MCF 10A (cell line): ENCODE data around the gene CMTM2. TPM values are rescaled to one million over a fixed set of nuclear protein-coding genes. Genes with fewer than 3 reads are reported as not detected.
A peak's percentile ranks its signal among the peaks of the same experiment; 100 is the strongest.

Source experiments
- BruUV-seq: library from RNA; stranded (reverse); fragments of 400-500 nt; replicated peaks from 2 replicates; lab custom pipeline; 2021; lab: Mats Ljungman, UMichigan
- CTCF ChIA-PET: fragments of 300-600 bp; sonication (Branson Sonifier 250); formaldehyde crosslinking; extraction: SDS; loops from one replicate; lab custom pipeline; 2021; ENCODE audit warnings: antibody characterized with exemption, inconsistent platforms; lab: Yijun Ruan, JAX
- POLR2A ChIA-PET: fragments of 300-600, 350-650 bp; sonication (Branson Sonifier 250); formaldehyde crosslinking; extraction: SDS; loops from one replicate; lab custom pipeline; 2020; ENCODE audit warnings: antibody characterized with exemption, inconsistent platforms; lab: Yijun Ruan, JAX
- DNase-seq: peaks from one replicate; pipeline ENCODE4 v3.0.0-alpha.2; 2018; ENCODE audit not compliant: unreplicated experiment
- H3K27ac Mint-ChIP-seq: one replicate; pipeline ENCODE4 v1.8.0; 2022; ENCODE audit warnings: mild to moderate bottlenecking, low read depth, mixed read lengths; ENCODE audit not compliant: unreplicated experiment
- H3K27me3 Mint-ChIP-seq: one replicate; pipeline ENCODE4 v1.8.0; 2022; ENCODE audit warnings: mixed read lengths; ENCODE audit not compliant: insufficient read depth, unreplicated experiment
- H3K36me3 Mint-ChIP-seq: one replicate; pipeline ENCODE4 v1.8.0; 2022; ENCODE audit warnings: mild to moderate bottlenecking, moderate library complexity, mixed read lengths; ENCODE audit not compliant: insufficient read depth, unreplicated experiment
- H3K4me1 Mint-ChIP-seq: one replicate; pipeline ENCODE4 v1.8.0; 2022; ENCODE audit warnings: mixed read lengths; ENCODE audit not compliant: insufficient read depth, unreplicated experiment
- H3K4me3 Mint-ChIP-seq: one replicate; pipeline ENCODE4 v1.8.0; 2022; ENCODE audit warnings: mild to moderate bottlenecking, moderate library complexity, mixed read lengths; ENCODE audit not compliant: unreplicated experiment
- H3K9me3 Mint-ChIP-seq: one replicate; pipeline ENCODE4 v1.8.0; 2022; ENCODE audit warnings: mixed read lengths; ENCODE audit not compliant: unreplicated experiment
- intact Hi-C: fragments of 100-400 bp; cut with micrococcal nuclease; formaldehyde crosslinking; loops from 2 replicates; pipeline ENCODE4 v1.14.1; 2022
- total RNA-seq: library from RNA; stranded (reverse); gene quantifications from 2 replicates; pipeline ENCODE4 v1.2.3, GENCODE V29; 2022
- TF ChIP-seq, protein P1 (sequence below): fragments of 200-600 bp; IDR thresholded peaks from one replicate; pipeline ENCODE4 v1.8.0; 2022; ENCODE audit warnings: antibody characterized with exemption, mild to moderate bottlenecking; ENCODE audit not compliant: unreplicated experiment

The CMTM2 gene
- total RNA-seq, 1 experiment from 2014 or later: not detected

DNA sequence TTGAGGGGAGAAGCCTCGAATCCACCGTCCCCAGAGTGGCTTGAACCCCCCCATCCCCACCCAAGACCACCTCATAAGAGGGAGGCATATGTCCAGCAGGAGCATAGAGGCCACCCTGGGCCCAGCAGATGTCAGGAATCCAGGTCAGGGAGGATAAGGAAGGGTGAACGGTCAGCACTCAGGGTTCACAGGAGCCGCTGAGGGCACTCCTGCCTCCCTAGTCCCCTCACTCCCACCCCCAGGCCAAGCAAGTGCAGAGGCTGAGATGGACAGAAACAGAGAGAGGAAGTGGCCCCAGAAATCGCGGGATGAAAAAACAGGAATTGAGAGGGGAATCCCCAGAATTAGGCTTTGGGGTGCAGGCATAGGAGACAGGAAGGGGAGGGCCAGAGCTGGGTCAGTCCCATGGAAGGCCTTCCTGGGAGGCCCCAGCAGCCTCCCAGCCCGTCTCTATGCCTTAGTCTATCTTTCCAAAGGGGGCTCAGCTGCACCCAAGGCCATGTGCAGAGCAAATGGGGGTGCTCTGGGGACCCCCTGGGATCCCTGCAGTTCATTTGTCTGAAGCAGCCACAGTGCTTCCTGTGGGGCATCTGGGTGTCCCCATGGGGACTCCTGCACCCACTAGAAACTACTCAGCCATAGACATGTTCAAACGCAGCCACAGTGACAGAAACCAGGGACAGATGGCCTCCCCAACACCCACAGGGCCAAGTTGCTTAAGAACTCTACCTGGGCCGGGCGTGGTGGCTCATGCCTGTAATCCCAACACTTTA lies 26.9 kb downstream of the CMTM2 start:
- no peaks in the 10 kb centered on the region for H3K27me3 Mint-ChIP-seq
- H3K36me3 Mint-ChIP-seq: peaks cover 13% of the 10 kb centered on the region
- ChIA-PET CTCF (interaction anchor here (0.7 to 5.5 kb wide), 8 partner anchors 20 to 218 kb away, joined by 3 to 56 read pairs (median 3); no protein-coding TSS in a partner anchor), POLR2A (interaction anchor here (1.2 to 3.3 kb wide), 2 partner anchors 12 to 44 kb away, joined by 4 to 17 read pairs; no protein-coding TSS in a partner anchor)
- H3K9me3 Mint-ChIP-seq: no peaks in the 10 kb centered on the region
- H3K4me3 Mint-ChIP-seq: peak overlapping the region; percentile 41
- intact Hi-C loops: loop anchor here (2.0 to 10.0 kb wide), 2 partner anchors 149 to 199 kb away; partner anchors contain the start of gene DYNC1LI2
- BruUV-seq: no TSS peak
- DNase-seq: no peak
- peaks cover 15% of the 10 kb centered on the region for H3K4me1 Mint-ChIP-seq
- TF ChIP-seq, protein P1, sequence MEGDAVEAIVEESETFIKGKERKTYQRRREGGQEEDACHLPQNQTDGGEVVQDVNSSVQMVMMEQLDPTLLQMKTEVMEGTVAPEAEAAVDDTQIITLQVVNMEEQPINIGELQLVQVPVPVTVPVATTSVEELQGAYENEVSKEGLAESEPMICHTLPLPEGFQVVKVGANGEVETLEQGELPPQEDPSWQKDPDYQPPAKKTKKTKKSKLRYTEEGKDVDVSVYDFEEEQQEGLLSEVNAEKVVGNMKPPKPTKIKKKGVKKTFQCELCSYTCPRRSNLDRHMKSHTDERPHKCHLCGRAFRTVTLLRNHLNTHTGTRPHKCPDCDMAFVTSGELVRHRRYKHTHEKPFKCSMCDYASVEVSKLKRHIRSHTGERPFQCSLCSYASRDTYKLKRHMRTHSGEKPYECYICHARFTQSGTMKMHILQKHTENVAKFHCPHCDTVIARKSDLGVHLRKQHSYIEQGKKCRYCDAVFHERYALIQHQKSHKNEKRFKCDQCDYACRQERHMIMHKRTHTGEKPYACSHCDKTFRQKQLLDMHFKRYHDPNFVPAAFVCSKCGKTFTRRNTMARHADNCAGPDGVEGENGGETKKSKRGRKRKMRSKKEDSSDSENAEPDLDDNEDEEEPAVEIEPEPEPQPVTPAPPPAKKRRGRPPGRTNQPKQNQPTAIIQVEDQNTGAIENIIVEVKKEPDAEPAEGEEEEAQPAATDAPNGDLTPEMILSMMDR: no peak
- peak overlapping the region; percentile 35 for H3K27ac Mint-ChIP-seq

GRCh38 chr16:66608241-66609138 lies 29.2 kb downstream of the CMTM2 start:
- peaks cover 14% of the 10 kb centered on the region for H3K4me1 Mint-ChIP-seq
- DNase-seq: peak; percentile 86
- CTCF ChIA-PET: interaction anchor here (0.5 to 5.5 kb wide), 51 partner anchors 9 to 1513 kb away, joined by 3 to 56 read pairs (median 6); partner anchors contain the start of genes CMTM2, DYNC1LI2 and NAE1
- H3K9me3 Mint-ChIP-seq: no peaks in the 10 kb centered on the region
- H3K27ac Mint-ChIP-seq: no peak overlapping the region
- intact Hi-C loops: loop anchor here (1.0 to 10.0 kb wide), 5 partner anchors 43 to 259 kb away; partner anchors contain the start of gene DYNC1LI2
- POLR2A ChIA-PET: interaction anchor here (1.0 to 3.3 kb wide), 4 partner anchors 10 to 89 kb away, joined by 3 to 17 read pairs (median 6); no protein-coding TSS in a partner anchor
- no peak overlapping the region for H3K4me3 Mint-ChIP-seq
- H3K27me3 Mint-ChIP-seq: no peaks in the 10 kb centered on the region
- no TSS peak for BruUV-seq
- H3K36me3 Mint-ChIP-seq: peaks cover 28% of the 10 kb centered on the region
- TF ChIP-seq, protein P1: peak; percentile 78

GRCh38 chr16:66609139-66609510 lies 29.9 kb downstream of the CMTM2 start:
- H3K4me1 Mint-ChIP-seq: peaks cover 8% of the 10 kb centered on the region
- intact Hi-C loops: loop anchor here (2.0 to 10.0 kb wide), 2 partner anchors 54 to 146 kb away; partner anchors contain the start of gene DYNC1LI2
- TF ChIP-seq, protein P1: no peak
- no peaks in the 10 kb centered on the region for H3K9me3 Mint-ChIP-seq
- no peak overlapping the region for H3K4me3 Mint-ChIP-seq
- no TSS peak for BruUV-seq
- peaks cover 29% of the 10 kb centered on the region for H3K36me3 Mint-ChIP-seq
- DNase-seq: no peak
- no peaks in the 10 kb centered on the region for H3K27me3 Mint-ChIP-seq
- POLR2A ChIA-PET: interaction anchor here (0.7 to 3.3 kb wide), 5 partner anchors 9 to 101 kb away, joined by 3 to 17 read pairs (median 4); no protein-coding TSS in a partner anchor
- CTCF ChIA-PET: interaction anchor here (0.5 to 5.5 kb wide), 36 partner anchors 8 to 258 kb away, joined by 3 to 56 read pairs (median 7); partner anchors contain the start of genes CMTM2 and NAE1
- no peak overlapping the region for H3K27ac Mint-ChIP-seq
